Smooth muscle cell of the brain vasculature (primary cell): ENCODE measurements around the gene SEC14L6.
A peak's percentile ranks its signal among the peaks of the same experiment; 100 is the strongest.
"Not testable (repeated sequence)": the region's sequence is repeated elsewhere in the genome, so short reads cannot be mapped to it uniquely, and the experiment has no call there.

Experiments
- DNase-seq: peaks from one replicate; pipeline ENCODE4 v3.0.0-alpha.2; 2012; ENCODE audit warnings: low read depth, low spot score

SEC14L6 gene

GRCh38 chr22:30546616-30547015, at the start of gene SEC14L6:
TSS of gene SEC14L6 (minus strand) at chr22:30546741. CDS start at chr22:30546682, 59 bp downstream.
- no peak for DNase-seq

- no peak for DNase-seq
Measured at GRCh38 chr22:30596199-30596598, 49.7 kb upstream of the SEC14L6 start.

- DNase-seq, result not testable (repeated sequence)
Measured at GRCh38 chr22:30592360-30592713, 45.8 kb upstream of the SEC14L6 start.

- peak; percentile 97 for DNase-seq
Measured at GRCh38 chr22:30591588-30592359, 45.2 kb upstream of the SEC14L6 start, which contains the start of gene PES1. TSS of gene PES1 (minus strand) at chr22:30591910. CDS start at chr22:30591833, 77 bp downstream.

DNA sequence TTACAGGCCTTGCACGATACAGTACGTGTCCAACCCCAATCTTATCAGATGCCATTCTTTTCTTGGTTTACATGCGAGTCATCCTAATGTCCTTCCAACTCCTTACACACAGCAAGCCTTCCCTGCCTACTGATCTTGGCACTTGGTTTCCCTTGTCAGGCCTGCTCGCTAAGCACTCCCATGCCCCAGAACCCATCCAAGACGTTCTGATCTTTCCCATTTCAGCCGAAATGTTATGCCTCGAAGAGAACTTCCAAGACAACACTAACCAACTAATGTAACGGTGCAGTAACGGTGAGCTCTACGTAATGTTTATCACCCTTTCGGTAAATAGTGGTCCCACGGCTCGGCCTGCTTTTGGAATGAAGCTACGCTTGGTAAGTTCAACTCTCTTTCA, 44.6 kb upstream of the SEC14L6 start:
- DNase-seq, result no peak

- DNase-seq, result no peak
Measured at GRCh38 chr22:30586414-30586813, 39.9 kb upstream of the SEC14L6 start.

DNA sequence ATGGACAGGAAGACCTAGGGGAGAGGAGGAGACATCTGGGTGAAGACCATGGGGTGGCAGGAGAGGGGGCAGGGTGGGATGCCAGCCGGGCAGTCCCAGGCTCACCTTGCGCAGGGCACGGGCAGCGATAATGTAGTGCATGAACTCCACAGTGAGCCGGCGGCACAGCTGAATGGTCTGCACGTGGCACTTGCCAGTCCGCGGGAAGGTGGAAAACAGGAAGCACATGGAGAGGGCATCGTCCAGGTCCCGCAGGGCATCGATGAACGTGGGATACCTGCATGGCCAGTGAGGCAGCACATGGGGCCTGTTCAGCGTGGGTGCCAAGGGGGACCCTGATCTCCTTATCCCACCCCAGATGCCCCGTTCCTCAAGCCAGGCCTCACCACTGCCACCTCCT, 37.9 kb upstream of the SEC14L6 start:
- no peak for DNase-seq

DNA sequence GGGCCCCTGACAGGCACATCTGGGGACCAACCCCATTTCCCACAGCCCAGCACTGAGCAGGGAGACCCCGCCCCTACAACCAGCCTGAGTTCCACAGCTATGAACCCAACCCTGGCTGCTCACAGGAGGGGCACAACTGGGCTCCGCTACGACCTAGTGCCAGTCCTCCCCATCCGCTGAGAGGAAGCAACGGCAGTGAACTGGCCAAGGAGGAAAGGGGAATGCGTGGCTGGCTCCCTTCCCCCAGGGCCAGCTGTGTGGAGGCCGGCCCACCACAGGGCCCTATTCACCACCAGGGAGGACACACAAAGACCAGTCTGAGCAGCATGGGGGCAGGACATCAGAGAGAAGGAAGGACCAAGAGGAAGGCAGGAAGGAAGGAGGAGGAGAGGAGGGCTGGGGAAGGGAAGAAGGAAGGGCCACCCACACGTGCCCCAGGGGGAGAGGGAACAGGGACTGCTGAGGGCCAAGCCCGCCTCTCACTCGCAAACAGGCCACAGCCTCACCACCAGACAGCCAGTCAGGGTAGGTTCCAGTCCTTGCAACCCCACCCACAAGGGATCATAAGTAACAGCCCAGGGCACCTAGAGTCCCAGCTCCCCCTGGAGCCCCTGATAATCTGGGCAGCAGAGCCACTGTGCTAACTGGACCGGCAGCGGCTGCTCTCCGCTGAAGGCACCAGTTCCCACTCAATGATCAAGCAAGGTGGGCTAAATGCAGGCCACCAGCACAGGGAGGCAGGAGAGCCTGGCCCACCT, 36.4 kb upstream of the SEC14L6 start:
- no peak for DNase-seq

DNA sequence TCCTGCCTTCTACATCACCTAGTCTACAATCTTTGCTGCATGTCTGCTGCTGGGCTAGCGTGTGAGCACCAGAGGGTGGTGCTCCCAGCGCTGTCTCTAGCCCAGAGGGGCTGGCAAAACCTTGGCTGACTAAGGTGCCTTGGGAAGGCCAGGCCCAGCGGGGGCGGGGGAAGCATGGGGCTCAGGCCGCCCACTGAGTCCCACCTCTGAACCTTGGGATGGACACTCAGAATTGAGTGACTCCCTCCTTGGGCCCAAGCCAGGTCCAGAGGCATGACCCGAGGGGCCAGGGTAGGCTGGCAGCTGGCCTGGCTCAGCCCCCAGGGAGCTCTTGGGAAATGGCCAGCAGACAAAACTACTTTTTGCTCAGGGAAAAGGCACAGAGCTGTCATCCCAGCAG, 35.5 kb upstream of the SEC14L6 start:
- DNase-seq, result no peak

DNA sequence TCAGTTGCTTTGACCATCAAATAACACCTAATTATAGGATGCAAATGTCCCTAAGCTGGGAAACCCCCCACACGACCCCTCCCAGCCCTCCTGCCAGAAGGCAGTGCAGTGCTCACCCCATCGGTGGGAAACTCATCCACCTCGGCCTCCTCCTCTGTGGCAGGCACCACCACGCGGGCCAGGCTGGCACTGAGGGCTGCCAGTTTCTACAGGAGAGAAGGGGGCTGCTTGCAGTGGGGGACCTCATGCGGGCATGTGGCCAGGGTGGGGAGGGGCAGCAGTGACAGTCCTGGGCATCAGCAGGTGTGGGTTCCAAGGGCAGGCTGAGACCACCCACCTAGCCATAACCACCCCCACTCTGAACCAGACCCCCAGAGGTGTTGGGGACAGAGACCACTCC, 34.4 kb upstream of the SEC14L6 start:
- no peak for DNase-seq

DNA sequence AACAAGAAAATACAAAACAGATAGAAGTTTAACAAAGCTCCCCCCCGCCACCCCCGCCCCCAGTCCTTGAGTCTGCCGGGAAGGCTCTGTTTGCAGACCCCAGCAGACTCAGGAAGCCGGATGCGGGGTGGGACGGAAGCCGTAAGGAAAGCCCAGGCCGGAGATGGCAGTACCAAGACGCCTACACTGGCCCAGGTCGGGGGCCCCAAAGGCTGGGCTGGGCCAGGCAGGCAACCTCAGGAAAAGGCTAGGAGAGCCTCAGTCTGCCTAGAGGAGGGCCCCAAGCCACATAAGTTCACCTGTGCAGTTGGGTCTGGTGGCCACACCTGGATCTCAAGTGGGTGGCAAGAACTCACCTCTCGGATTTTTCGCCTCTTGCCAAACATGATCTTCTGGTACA, 31.9 kb upstream of the SEC14L6 start:
- DNase-seq, result no peak

GRCh38 chr22:30575859-30576258, 29.3 kb upstream of the SEC14L6 start:
- no peak for DNase-seq

- no peak for DNase-seq
Measured at GRCh38 chr22:30574997-30575671, 28.6 kb upstream of the SEC14L6 start.

- no peak for DNase-seq
Measured at GRCh38 chr22:30574095-30574981, 27.8 kb upstream of the SEC14L6 start, which contains the start of gene GAL3ST1. TSS of gene GAL3ST1 (minus strand) at chr22:30574665. CDS start at chr22:30557392, 17,273 bp downstream.

DNA sequence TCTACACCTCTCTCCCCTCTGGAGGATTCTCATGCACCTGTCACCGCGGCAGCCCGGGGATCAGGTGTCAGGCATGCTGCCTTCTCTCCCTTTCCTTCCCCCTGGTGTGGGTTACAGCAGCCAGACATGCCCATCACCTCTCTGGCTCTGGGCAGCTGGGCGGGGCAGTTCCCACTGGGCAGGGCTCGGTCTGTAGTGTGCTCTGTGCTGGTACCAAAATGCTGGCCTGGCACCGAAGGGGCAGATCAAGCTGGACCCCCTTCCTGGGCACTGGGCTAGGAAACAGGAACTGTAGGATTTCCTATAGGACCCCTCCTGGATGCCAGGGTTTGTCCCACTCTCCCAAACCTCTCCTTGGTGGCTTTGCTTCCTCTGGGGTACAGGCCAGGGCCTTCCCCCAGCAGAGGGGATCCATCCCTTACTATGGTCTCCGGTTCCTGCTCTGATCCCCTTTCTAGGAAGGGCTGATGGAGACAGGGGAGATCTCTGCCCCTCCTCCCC, 27.1 kb upstream of the SEC14L6 start:
- no peak for DNase-seq

DNA sequence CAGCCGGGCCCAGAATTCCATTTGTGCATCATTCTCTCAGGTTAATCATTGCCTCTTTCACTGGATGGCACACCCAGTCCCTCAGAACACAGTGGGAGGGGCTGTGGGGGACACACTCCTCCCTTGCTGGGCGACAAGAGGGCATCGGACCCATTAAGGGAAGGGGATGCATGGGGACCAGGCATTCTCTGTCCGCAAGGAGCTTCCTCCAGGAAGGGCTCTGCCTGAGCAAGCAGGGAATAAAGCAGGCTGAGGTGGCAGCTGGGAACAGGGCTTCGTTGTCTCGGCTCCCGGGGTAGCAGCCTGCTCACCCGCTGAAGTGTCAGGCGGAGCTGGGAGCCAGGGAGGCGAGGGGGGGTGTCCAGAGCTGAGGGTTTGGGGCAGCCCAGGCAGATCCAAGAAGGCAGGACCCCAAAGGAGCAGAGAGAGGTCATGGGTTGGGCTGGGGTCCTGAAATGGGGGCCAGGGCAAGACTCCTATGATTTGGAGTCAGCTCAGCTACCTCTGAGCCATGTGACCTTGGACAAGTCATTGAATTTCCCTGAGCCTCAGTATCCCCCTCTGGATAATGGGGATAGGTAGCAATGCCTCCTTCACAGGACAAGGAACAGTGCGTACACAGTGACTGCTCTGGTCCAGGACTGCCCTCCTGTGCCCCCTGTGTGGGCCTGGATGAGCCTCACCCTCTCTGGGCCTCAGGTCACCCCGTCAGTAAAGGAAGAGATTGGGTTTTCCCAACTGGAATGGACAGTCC, 26.5 kb upstream of the SEC14L6 start:
- no peak for DNase-seq

- DNase-seq, result no peak
Measured at GRCh38 chr22:30572210-30572609, 25.7 kb upstream of the SEC14L6 start.

DNA sequence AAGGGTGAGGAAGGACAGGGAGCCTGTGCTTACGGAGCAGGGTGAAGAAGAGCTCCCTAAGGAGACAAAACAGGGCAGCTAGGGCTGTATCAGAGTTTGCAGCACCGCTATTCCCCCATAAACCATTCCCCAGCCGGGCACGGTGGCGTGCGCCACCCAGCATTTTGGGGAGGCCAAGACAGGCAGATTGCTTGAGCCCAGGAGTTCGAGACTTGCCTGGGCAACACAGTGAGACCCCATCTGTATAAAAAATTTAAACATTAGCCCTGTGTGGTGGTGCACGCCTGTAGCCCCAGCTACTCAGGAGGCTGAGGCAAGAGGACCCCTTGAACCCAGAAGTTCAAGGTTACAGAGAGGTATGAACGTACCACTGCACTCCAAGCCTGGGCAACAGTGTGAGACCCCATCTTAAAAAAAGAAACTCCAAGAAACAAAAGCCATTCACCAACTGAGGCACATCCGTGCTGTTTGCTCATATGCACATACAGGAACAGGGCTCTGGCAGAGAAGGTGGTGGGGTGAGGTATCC, 23.2 kb upstream of the SEC14L6 start:
- DNase-seq, result no peak

DNA sequence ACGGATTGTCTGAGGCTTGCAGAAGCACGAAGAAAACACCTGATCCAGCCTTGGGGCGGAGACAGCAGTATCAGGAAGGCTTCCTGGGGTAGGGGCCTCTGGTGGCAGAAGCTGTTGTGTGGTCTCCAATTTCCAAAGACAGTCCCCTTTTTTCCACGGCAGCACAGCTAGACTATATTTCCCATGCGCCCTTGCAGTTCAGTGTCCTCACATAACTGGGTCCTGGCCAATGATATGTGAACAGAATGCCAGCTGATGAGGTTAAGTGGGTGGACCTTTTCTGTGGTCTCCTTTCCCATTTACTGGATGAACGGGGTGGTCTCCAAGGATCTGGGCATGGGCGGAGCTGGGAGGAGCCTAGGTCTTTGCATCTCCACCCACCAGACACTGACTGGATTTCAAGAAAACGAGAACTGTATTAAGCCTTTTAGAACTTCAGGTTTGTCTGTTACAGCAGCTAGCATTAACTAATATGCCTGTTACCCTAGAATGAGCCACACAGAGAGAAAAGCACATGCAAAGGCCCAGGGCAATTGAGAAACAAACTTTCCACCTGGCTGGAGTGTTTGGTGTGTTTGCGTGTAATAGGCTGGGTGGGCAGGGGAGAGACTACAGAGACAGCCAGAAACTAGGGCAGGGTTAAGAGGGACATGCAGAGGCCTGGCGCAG, 21.7 kb upstream of the SEC14L6 start:
- no peak for DNase-seq

DNA sequence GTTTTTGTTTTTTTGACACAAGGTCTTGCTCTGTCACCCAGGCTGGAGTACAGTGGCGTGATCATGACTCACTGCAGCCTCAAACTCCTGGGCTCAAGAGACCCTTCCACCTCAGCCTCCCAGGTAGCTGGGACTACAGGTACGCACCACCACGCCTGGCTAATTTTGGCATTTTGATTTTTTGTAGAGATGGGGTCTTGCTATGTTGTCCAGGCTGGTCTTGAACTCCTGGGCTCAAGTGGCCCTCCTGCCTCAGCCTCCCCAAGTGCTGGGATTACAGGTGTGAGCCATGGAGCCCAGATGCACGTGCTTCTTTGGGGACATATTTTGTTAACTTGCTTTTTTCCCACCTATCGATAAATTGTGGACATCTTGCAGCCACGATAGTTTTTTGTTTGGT, 20.7 kb upstream of the SEC14L6 start:
- DNase-seq, result not testable (repeated sequence)
